Inflammatory macrophage (primary cell): ENCODE measurements around the gene APBB2.
A peak's percentile ranks its signal among the peaks of the same experiment; 100 is the strongest.

Experiments
- DNase-seq, 2 donors: peaks; one replicate each; pipeline ENCODE4 v3.0.0-alpha.2; 2020 to 2022
- total RNA-seq, 18 experiments: gene quantifications; one replicate each; lab custom pipeline; 2026; ENCODE audit warnings: mixed read lengths in 6 of 18, inconsistent platforms in 2 of 18; lab: John Stamatoyannopoulos, UW

APBB2 gene
- total RNA-seq, result 9.3 to 43.3 (median 17.1) reads per million in 18 experiments

DNA sequence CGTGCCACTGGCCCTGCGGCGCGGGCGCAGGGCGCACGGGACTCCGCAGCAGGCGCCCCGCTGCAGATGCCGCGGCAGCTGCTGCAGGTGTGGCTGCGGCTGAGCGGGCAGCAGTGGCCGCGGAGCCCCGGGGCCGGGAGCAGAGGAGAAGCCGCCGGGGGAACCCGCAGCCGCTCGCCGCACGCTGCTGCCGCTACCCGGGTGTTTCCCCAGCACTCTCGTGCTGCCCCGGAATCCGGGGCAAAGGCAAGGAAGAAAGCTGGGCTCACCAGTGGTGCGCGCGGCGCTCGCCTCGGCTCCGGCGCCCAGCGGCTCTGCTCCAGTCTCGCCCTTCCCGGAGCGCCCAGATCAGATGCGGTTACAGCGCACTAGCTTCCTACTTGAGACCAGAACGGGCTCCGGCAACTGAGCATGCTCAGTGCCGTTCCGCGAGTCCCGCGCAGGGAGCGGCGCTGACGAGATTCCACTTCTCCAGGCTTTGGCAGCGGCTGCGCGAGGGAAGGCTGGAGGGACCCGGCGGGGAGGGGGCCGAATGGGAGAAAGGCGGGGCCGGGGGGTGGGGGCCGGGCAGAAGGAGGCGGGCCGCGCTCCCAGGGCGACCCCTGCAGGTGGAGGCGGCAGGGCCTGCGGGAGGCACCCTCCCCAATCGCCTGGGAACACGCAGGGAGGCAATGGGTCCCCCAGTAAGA is at the start of gene APBB2:
APBB2 (minus strand) TSS at position 407 of the 689 bp plus-strand sequence. CDS start 181,288 bp downstream, outside the sequence.
- peak; percentile 79 to 94 for DNase-seq

DNA sequence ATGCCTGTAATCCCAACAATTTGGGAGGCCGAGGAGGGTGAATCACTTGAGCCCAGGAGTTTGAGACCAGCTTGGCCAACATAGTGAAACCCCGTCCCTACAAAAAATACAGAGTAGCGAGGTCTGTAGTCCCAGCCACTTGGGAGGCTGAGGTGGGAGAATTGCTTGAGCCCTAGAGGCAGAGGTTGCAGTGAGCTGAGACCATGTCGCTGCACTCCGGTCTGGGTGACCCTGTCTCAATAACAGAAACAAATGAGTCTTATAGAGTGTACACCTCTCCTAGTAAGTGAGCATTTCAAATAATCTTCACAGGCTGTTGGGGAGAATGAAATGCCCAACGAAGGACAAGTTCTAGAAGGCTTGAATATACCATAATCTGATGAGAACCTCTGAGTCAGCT is 47.9 kb upstream of the APBB2 start:
- no peak for DNase-seq

DNA sequence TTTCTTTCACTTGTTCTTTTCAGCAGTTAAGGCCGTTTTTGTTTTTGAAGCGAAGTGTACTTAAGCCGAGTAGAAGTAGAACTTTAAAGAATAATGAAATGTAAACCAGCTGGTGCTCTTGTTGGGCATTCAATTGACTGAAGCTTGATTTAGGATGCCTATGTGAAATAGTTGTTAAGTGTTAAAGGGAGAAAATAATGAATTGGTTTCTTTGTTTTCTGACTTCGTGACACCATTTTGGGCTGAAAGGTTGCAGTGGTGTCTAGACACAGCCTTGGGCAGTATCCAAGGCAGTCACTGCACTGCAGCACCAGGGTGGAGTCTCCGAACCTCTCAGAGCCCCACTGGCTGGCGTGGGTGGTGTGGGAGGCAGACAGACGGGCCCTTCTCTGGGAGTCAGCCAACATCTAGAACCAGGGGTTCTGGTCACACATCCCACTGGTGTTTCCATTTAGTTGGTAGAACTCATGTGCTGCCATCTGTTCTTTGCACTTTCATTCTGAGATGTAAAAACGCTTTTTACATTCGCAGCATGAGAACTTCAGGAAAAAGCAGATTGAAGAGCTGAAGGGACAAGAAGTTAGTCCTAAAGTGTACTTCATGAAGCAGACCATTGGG is 45.9 kb upstream of the APBB2 start:
- DNase-seq, result no peak

DNA sequence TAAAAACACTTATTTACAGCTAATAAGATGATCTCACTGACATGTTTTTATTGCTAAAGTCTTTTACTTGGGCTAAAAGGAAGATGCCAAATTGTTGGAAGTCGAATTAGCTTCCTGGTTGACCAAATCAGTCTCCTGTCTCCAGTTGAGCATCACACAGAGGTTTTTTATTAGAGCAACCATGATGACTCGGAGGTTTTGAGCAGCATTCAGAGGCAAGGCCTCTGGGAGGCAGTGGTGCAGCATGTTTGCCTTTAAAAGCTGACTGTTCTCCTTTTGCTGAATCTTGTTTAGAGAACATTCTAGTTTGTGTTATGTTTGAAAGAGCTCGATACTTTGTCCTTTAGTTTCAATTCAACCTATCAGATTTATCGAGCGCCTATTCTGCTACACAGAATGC is 44.4 kb upstream of the APBB2 start:
- peak; percentile 59 to 71 for DNase-seq

DNA sequence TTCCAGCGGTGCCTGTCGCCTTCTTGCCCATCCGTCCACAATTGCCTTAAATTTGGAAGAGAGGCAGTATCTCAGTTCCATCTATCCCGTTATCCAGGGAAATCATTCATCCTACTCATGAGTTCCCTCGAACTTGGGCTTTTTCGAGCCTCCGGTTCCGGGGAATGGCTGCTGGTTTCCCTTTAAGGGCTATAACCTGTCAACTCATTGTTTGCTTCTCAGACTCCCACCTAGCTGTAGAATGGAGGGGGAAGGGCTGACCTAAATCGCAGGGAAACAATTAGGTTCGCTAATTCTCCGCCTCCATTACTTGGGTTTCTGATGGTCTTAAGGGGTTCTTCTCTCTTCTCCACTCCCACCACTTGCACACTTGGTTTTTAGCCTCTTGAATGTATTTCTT is 43.6 kb upstream of the APBB2 start:
- no peak for DNase-seq

DNA sequence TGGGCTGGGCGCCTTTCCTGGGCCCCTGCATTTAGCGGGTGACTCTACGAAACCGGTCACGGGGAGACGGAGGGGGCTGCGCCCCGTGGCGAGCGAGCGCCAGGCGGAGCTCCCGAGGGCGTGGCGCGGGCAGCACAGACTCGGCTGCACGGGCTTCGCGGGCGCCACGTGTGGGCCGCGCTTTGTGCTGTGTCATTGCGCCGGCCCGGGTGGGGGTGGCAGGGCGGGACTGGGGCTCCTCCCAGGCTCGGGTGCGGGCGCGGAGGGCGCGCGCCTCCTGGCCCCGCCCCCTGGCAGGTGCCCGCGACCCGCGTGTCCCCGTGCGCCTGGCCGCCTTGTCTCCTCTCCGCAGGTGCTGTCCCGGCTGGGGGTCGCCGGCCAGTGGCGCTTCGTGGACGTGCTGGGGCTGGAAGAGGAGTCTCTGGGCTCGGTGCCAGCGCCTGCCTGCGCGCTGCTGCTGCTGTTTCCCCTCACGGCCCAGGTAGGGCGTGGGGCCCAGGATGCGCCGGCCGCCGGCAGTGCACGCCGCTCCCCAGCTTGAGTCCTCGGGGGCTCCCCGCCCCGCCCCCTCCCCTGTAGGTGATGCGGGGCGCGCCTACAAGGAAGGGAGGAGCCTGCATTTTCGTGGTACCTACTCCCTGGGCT is 43.0 kb upstream of the APBB2 start:
- DNase-seq, result peak; percentile 80 to 90

DNA sequence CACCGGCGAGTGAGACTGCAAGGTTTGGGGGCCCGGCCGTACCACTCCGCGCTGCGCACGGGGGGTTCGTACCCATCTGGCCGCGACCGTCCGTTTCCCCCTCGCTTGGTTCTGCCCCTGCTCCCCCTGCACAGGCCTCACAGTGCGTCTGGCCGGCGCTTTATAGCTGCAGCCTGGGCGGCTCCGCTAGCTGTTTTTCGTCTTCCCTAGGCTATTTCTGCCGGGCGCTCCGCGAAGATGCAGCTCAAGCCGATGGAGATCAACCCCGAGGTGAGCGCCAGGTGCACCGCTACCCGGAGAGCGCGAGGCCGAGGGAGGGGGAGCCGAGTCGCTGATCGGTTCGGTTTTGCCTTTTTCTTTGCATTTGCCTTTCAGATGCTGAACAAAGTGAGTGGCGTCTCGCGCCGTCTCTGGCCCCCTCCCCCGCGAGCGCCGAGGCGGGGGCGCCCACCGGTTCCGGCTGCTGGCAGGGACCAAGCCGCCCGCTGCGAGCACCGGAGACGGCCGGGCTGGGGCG is 42.5 kb upstream of the APBB2 start, which contains the start of gene UCHL1:
UCHL1 (plus strand) TSS at position 189 of the 517 bp plus-strand sequence; CDS start at position 238, 49 bp downstream.
- peak; percentile 30 to 48 for DNase-seq

DNA sequence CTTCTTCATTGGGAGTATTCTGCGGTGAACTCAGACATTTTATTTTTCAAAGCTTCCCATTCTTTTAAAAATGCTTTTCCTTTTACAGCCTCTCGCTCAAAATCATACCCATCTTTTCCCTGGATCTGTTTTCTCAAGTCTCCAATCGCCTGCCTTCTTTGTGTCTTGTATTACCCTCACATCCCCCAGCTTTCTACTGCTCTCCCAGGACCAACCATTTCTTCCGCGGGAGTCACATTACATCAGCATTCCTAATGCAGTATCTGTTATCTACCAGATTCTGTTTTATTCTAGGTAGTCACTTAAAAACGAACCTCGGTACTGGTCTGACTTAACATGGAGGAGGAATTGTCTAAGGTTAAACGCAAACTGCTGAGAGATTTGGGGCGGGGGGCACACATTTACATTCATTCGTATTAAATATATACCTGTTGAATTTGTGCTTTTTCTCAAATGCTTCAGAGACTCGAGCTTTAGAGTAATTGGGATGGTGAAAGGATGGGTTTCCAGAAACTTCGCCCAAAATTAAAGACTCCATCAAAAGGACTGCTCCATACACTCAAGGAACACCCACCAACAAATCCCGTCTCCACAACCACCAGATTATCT is 41.9 kb upstream of the APBB2 start:
- DNase-seq, result no peak

DNA sequence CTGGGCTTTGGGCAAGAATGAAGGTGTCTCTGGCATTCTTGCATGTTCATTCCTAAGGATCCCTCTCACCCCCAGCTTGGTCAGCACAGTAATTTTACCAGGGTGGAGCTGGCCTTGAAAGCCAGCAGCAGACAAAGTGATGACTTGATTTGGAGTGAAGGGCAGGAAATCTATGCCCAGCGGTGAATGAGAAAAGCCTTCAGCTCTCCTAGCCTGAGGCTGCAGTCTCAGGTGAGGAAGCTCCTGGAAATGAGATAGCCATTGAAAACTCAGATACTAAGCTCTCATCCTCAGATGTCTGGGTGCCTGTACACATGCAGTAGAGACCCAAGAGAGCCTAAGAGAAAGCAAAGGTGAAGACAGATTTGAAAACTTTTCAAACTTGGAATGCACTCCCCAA is 31.6 kb upstream of the APBB2 start:
- no peak for DNase-seq

DNA sequence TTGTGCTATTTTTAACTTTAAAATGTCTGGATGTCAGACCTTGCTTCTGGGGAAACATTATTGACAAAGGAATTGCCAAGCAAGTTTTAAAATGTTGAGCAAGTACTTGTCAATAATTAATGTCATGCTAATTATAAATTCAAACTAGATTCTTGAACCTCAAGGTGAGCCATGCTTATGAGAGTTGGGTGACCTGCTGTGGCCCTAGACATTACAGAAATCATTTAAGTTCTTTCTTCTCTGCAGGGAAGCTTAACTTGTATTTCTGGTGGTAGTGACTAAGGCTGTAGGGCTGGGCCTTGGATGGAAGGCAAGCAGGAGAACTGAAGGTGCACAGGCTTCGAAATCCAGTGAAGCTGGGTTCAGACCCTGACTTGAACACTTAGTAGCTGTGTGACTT is 27.6 kb upstream of the APBB2 start:
- no peak for DNase-seq

DNA sequence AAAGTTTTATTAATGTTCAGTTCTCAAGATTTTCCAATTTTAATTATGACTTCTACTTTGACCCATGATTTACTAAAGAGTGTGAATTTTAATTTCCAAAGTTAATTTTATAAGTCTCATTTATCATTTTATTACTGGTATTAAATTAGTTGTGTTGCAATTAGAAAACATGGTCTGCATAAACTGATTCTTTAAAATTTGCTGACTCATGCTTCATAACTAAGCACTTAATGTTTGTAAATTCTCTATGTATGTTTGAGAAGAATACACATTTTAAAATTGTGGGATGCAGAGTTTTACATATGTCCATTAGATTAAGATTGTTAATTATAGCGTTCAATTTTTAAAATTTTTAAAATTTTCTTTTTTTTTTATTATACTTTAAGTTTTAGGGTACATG is 22.2 kb upstream of the APBB2 start:
- DNase-seq, result no peak

DNA sequence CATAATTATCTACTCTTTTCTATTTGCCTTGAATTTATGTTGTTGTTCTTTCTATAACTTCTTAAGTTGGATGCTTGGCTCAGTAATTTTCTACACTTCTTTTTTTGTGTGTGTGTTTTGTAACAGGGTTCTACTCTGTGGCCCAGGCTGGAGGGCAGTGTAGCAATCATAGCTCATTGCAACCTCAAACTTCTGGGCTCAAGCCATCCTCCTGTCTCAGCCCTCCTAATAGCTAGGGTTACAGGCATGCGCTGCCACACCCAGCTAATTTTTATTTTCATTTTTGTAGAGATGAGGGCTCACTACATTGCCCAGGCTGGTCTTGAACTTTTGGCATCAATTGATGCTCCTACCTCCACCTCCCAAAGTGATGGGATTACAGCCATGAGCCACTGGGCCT is 21.7 kb upstream of the APBB2 start:
- no peak for DNase-seq

DNA sequence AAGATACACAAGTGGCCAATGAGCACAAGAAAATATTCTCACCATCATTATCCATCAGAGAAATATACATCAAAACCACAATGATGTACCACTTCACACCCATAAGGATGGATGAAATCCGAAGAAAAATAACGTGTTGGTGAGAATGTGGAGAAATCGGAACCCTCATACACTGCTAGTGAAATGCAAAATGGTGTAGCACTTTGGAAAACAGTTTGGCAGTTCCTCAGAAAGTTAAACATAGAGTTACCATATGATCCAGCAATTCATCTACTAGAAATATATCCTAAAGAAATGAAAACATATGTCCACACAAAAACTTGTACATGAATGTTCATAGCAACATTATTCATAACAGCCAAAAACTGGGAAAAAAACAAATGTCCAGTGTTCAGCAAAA is 18.5 kb upstream of the APBB2 start:
- no peak for DNase-seq

DNA sequence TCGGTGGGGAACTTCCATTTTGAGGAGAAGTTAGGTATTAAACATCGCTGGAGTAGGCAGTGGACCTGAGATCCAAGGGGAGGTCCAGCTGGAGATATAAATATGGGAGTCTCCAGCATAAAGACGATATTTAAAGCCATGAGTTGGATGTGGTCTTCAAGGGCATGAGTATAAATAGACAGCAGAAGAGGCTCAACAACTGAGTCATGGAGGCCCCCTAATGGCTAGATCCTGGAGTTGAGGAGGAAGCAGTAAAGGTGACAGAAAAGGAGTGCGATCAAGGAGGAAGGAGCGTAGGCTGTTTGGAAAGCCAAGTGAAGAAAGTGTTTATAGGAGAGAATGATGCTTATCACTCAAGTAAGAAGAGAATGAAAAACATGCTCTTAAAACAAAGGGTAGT is 18.1 kb upstream of the APBB2 start:
- no peak for DNase-seq

DNA sequence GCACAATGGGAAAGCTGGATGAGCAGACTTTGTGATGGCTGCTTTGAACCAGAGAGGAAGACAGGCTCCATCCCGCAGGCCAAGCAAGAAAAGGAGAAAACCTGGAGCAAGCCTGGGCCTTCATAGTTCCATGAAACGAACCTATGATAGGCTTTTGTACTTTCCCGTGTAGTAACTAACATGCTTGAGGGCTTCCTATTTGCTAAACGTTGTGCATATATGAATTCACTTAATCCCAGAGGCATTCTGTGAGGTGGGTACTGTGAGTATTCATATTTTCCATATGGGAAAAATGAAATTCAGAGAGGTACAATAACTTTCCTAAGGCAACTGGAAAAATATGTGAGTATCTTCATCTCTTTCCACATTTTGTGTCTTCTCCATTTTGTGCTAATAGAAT is 13.6 kb upstream of the APBB2 start:
- no peak for DNase-seq

DNA sequence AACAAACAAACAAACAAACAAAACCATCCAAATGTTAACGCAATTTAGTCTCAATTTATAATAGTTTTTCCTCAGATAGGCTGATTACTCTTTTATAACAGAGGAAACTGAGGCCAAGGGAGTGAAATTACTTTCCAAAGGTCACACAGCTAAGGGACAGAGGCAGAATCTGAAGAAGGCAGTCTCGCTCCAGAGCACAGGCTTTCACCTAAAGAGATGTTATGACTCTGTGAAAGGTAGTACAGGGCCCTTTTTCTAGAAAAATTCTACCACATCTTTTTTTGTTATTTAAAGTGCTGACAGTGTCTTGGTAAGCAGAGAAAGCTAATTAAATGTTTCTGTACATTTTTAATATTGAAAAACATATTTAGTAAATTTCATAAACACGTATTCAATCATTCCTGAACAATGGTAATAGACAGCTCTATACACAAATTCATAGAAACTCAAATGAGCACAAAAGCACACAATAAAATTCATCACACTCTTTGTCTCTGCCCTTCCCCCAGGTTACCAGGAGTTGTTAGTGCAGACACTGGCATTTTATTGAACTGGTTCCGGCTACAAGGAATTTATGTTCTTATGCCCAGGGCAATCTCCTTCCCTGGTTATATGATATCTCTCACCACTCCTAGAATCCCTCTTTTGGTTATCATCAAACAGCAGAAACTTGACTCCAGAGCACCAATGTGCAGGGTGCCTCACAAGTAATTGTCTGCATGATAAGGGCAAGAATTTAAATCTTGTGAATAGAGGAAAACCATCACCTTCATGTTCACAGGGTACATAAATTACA is 7.7 kb upstream of the APBB2 start:
- no peak for DNase-seq

DNA sequence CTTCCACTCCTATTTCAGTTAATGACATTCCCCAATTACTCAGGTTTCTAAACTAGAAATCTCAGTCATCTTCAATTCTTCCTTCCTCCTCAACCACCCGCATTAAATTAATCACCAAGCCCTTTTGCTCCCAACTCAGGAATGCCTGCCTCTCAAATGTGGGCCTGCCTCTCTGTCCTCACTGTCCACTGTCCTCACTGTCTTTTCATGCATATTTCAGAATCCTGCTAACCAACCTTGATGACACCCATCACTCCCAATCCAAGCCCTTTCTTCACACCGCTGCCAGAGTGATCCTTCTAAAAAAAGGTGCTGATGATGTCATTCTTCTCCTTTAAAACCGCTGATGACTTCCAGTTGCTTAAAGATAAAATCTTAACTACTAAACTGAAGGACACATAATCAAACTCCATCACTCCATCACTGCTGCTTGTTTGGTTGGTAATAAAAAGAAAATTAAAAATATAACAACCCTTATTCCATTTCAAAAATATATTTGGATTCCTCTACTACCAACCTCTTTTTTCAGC is 5.1 kb upstream of the APBB2 start:
- DNase-seq, result no peak

DNA sequence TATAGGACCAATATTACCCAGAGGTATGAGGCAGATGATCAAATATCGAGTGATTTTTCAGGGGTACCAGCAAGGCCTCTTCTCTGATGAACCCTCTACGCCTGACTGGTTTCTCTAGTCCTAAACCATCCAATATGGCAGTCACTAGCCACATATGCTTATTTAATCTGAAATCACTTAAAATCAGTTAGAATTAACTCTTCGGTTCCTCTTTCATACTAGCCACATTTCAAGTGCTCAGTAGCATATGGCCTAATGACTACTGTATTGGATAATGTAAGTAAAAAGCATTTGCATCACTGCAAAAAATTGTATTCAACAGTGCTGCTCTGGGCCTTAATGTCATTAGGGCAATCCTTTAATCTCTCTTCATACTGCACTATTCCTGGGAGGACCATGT is 4.4 kb upstream of the APBB2 start:
- no peak for DNase-seq

DNA sequence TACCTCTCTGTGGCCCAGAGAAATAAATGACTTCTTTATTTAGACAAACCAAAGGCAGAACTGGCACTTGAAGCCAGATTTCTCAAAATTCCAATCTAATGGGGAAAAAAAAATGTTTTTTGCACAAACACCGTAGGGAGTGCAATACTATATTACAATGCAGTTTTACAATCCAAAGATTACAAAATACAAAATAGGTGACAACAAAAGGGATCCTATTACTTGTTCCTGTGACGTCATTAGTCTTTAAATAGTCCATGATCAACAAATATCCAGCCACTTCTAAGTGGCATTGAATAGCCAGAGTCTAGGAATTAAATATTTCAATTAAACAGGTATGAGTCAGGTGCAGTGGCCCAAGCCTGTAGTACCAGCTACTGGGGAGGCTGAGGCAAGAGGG is 3.0 kb upstream of the APBB2 start:
- DNase-seq, result no peak

DNA sequence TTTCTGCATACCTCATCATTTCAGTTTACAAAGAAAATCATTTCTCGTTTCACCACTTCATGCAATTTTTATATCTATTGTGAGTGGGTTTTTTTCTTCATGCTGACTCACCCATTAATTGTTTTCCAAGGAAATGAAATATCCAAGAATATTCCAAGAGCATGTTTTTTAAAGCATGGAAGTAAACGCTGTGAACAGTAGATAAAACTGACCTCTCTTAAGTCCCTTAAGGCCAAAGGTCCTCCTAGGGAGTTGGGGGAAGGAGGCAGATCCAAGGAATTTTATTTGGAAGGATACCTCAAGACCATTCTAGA is 2.6 kb upstream of the APBB2 start:
- no peak for DNase-seq

DNA sequence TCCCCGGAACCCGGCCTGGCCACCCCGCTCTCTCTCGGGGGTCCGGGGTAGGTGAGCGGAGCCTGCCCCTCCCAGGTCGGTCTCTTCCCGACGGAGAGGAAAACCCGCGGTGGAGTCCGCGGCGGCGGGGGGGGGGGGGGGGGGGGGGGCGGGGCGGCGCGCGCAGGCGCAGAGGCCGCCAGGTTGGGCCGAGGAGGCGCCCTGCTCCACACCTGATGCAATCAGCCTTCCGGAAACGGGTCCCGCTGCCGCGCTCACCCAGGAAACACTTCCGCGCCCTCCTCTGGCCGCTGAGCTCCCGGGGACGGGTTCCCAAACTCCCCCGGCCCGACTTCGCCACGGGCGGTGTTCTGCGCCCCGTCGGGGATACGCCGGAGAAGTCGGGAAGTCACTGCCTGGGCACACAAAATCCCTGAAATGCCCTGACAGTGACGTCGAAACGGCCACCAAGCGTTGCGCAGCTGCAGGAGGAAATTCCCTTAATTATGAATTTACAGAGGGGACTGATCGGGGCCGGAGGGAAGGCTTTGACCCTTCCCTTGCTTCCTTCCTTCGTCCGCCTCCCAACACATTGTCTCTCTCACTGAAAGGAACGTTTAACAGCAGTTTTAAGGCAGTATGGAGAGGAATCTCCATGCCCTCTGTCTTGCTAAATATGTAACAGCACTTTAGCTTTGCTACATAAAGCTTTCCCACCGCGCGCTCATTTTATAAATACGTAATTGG is 2.1 kb upstream of the APBB2 start:
- DNase-seq, result peak in 1 of 2 donors; percentile 63

DNA sequence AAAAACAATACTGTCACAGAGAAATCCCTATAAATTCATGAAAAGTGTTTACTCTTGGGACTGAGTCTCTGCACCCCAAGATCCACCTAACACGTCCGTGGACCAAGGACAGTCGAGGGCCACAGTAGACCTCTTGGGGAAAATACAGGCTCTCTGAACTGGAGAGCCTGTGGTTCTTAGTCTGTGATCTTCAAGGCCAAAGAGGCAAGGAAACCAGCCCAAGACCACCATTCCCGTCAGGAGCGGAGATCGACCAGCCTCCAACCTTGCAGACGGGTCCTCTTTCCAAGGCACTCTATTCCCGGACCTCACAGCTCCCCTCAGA is 1.6 kb upstream of the APBB2 start:
- no peak for DNase-seq
